ENCODE results near the gene BPIFB1.

BPIFB1 gene

DNA sequence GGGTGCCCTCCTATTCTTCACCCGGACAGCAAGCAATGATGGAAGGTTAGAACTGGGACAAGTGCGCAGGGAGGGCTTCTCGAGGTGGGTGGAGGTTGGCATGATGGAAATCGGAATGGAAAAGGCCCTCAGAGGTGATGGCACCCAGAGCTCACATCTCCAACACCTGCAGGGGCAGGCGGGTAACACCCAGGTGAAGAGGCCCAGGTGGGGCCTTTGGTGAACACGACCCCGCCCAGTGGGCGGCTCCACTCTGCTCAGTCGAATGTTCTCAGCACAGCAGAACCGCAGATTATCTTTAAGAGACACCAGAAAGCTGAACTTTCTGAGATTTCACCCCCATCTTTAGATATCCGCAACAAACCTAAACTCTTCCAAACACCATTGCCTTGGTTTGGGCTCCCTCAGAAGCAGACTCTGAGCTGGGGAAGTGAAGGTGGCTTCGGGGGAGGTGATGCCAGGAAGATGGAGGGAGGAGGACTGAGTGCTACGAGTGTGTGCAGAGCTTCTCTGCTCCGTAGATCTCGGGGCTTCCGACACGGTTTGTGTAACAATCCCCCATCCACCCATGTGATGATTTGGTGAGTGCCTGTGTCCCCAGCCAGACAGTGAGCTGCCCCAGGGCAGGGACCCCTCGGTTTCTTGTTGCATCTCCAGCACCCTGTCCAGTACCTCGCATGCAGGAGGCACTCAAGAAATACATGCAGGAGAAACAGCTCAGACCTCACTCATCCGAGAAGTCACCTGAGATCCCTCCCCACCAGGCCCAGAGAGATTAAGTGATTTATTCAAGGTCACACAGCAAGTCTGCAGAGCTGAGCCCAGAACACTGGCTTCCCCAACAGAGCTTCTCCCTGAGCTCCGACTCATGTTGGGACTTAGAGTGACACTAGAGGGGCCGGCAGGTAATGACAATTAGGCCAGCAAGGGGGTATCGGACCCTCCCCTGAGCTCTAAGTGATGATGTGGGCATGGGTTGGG is 45.4 kb downstream of the BPIFB1 start:
- no peak for DNase-seq (ENCODE audit: low read depth)

DNA sequence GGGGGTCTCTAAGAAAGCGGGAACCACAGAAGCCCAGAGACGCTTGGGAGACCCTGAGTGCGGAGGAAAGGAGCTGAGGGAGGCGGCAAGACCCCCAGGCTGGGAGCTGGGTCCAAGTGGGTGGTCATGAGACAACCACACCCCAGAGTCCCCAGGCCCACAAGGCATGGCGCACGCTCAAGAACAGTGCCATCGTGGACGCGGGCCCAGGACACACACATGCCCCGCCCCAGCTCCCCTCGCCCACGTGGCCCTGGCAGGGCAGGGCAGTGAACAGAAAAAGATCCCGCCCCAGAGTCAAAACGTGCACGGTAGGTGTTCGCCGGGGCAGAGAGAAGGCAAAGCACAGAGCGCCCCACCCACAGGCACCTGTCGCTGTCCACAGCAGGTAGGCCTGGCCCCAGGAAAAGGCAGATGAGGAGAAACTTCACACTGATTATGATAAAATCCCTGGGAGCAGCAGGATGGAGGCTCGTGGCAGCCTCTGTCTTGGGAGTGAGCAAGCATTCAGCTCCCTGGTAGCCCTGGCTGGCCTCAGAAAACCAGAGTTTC is 50.0 kb downstream of the BPIFB1 start:
- DNase-seq (ENCODE audit: low read depth) = no peak

DNA sequence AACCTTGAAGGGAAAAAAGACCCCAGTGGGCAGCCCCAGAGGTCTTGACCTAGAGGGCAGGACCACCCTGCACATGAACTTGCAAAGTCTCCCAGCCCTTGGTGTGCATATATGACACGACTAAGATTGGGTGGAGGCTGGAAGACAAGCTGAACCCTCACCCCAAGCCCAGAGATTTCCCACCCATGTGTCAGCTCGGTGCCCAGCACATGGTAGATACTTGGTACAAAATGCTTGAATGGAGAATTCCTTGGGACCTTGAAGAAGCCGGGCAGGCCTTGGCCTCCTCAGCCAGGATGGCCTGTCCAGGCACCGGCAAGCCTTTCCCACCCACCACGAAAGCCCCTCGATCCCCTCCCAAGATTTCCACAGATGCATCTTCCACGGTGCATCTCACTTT is 50.6 kb downstream of the BPIFB1 start:
- no peak for DNase-seq (ENCODE audit: low read depth)

DNA sequence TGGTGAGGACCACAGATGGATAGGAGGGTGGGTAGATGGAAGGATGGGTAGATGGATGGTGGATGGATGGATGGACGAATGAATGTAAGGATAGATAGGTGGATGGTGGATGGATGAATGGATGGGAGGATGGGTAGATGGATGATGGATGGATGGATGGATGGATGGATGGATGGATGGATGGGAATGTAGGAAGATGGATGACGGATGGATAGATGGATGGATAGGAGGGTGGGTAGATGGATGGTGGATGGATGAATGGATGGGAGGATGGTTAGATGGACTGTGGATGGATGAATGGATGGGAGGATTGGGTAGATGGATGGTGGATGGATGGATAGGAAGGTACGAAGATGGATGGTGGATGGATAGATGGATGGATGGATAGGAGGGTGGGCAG is 51.1 kb downstream of the BPIFB1 start:
- no peak for DNase-seq (ENCODE audit: low read depth)

DNA sequence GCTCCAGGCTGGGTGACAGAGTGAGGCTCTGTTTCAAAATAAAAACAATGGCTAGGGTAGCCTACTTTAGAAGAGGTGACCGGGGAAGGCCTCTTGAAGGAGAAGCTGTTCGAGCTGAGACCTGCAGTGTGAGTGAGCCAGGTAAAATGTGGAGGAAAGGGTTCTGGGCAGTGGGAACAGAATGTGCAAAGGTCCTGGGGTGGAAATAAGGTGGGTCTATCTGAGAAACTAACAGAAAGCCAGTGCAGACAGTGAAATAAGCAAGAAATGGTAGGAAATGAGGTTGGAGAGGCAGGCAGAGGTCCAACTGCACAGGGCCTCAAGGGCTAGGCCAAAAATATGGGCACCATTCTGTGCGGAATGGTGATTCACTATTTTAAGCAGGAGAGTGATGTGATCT is 53.4 kb downstream of the BPIFB1 start:
- no peak for DNase-seq (ENCODE audit: low read depth)

DNA sequence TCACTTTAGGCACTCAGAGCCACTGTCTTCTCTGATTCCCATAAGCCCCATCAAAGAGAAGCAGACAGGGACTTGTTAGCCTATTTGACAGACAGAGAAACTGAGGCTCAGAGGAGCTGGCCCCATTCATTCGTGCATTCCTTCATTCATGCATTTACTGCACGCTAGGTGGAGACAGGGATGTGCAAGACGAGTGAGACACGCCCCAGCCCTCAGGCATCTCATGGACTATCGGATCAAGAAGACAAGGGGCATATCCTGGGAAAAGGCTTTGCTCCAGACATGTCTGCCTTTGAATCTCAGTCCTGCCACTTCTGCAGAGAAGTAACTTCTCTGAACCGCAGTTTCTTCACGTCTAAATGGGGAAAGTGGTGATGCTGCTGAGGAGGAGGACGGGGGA is 54.1 kb downstream of the BPIFB1 start:
- DNase-seq (ENCODE audit: low read depth) = peak; percentile 5

DNA sequence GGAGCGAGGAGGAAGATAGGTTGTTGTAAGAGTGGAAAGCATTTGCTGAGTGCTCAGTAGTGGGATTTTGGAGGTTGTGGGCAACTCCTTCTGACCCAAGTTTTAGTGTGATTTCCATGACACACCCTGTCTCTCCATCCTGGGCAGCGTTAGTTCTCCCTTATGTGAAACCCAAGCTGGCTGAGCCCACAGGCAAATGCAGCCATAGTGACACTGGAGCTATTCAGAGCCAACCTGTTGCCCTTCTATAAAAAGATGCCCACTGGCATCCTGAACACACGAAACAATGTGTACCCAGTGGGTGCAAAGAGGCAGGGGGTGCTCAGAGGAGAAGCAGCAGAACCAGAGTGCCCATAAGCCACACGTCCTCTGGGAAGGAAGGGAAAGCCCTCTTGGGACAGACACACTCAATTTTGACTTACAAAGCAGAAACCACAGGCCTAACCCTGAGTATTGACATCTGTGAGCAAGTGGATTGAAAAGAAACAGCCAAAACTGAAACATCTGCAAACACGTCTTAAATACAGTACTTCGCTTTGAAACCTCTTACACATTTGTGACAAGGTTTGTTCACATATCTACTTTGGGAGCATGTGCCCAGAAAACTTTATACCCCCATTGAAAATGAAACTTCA is 54.6 kb downstream of the BPIFB1 start:
- no peak for DNase-seq (ENCODE audit: low read depth)

DNA sequence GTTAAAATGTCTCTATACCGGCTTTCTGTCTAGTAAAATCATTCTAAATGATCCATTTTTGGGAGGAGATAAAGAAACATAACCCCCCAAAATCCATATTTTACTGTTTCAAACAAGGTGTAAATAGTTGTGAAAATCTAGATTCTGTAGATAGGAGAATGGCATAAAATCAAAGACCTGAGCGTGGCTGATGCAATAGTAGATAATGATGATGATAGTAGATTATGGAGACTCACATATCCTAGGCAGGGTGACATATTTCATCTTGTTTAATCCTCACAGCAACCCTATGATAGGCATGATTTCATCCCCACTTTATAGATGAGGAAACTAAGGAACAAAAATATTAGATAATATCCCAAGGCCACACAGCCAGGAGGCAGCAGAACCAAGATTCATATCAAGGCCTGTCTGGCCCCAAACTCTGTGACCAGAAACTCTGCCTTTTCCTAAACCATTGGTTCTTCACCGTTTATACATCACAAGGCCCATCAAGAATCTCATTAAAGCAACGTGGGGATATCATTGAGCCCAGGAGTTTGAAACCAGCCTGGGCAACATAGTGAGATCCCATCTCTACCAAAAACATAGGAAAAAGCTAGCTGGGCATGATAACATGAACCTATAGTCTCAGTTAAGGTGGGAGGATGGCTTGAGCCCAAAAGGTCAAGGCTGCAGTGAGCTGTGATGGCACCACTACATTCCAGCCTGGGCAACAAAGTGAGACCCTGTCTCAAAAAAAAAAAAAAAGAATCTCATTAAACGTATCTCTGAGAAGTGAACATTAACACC is 55.6 kb downstream of the BPIFB1 start:
- DNase-seq (ENCODE audit: low read depth) = no peak

DNA sequence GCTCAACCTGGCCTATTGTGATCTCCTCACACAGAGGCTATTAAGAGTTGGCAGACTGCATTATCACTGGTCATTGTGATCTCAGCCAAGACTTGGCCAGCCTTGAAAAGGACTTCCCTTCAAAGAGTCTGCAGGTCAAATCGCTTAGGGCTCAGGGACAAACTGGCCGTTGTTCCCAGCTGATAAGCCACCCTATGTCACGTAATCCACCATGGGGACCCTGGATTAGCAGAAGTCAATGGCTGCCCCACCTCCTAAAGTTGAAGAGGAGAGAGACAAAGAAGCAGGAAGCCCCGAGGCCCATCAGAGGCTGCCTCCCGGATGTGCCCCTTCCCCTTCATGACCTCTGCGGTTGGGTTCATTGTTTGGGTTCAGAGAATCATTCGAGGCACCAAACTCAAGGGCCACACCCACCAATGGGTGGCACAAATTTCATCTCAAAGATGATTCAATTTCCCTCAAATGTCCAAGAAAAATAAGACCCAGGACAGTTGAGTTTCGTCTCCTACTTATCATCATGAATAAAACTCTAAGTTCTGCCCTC is 56.6 kb downstream of the BPIFB1 start:
- no peak for DNase-seq (ENCODE audit: low read depth)

DNA sequence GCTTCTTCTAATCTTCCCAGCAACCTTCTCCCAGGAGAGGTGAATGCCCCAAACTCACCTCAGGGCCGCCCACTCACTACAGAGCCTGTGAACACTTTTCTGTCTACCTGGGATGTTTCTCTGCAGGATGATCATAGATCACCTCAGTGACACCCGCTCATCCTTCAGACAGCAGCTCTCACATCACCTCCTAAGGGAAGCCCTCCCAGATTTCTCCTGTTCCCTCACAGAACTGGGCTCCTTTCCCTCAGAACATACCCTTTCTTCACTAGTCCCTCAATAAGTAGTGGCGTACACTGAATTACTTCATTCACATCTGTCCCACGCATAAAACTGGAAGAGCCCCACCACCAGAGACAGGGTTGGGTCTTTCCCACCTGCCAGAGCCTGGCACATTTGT is 60.5 kb downstream of the BPIFB1 start:
- no peak for DNase-seq (ENCODE audit: low read depth)

DNA sequence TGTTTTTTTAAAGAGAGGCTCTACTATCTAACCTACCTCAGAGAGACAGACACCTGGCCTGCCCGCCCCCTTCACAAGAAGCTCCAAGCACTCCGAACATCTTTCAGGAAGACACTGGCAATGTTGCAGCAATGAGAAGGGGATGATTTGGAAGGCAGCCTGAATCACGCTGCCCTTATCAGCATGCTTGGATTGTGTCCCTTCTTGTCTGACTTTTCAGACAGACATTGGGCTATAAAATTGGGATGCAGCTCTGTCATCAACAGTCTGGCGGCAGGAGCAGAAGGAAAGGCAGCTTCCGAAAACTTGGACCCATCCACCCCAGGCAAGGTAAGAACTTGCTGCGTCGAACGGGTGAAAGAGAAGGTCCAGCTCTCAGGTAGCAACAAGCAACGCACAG is 62.3 kb downstream of the BPIFB1 start:
- DNase-seq (ENCODE audit: low read depth) = no peak

DNA sequence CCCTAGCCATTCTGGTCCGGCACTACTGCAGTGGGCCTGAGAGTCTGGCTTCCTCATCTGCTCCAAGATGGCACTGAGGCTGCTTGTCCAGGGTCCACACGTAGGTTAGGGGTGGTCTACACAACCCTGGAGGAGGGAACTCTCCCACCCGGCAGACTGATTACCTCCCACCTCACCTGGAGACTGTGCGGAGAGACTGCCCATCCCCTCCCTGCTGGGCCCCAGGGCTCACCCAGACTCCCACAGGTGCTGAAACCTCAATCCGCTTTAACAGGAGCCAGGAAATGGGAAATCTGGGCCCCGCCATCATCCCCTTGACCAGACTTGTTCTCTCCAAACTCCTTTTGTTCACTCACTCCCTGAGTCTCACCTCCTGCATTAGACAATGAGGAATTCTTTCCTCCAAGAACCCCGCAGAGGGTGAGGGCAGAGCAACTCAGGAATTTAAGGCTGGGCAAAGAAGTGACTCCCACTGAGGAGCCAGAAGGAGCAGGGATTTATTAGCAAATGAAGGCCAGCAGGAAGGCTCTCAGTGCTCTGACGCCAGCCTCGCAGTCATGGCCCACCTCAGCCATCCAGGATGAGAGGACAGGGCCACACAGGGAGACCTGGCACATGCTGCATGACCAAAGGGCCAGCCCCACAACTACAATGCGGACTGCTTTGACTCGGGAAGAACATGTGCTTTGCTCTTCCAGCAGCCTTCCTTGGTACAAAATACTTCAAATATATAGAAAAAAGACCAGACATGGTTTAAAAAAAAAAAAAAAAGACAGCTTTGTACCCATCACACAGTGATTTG is 65.3 kb downstream of the BPIFB1 start:
- no peak for DNase-seq (ENCODE audit: low read depth)

DNA sequence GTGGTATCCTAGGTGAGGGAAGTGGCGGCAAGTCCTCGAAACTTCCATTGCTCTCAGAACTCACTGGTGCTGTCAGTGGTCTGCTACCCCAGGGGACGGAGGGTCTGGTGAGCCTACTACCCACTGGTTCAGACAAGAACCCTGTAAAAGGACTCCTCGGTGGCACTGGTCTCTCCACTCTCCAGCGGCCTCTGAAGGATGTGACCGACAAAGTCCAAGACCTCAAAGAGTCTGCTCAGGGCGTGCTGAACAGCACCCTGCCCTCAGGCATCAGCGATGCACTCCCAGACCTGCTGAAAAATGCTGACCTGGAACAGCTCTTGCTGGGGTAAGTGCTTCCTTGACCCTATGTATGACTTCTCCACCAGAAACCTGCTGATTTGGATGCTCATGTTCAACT is 66.5 kb downstream of the BPIFB1 start:
- DNase-seq (ENCODE audit: low read depth) = no peak

DNA sequence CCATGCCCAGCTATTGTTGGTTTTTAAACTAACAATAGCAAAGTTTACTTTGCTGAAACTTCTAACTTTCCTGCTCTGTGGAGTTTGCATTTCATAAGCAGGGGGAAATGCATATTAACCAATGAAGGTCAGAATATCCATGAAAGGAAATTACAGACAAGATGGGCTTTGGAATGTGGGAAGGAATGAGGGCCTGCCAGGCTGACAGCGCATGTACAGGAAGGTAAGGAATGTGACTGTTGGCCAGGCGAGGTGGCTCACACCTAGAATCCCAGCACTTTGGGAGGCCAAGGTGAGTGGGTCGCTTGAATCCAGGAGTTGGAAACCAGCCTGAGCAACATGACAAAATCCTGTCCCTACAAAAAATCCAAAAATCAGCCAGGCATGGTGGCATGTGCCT is 68.7 kb downstream of the BPIFB1 start:
- DNase-seq (ENCODE audit: low read depth) = no peak

DNA sequence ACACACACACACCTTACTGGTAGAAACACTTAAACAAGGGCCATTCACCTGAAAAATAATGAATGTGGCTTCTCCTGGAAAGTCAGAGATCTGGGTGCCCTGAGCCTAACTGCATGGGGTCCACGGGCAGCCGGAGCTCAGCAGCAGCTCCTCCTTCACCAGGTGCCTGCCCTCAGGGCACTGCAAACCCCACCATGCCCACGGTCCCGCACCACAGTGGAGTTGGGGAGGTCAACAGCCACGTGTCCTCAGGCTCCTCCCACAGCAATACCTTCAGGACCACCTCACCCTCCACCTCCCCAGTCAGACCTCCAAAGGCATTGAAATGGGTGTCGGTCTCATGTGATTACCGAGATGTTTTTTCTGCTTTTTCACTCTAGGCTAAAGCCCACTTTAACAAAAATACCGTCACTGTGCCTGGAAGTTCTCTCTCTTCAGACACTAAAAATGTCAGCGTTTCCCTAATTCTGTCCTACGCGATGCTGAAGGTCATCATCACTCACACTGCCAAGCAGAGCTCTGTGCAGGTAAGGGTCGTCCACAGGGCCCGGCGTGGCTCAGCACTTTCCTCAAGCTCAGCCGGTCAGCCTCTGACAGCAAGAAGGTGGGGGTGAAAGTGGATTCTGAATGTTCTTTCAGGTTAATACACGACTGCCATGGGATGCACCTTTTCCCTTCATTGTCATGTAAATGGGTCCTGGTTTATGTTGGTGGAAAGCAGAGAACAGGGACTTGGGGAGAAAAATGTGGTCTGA is 69.4 kb downstream of the BPIFB1 start:
- DNase-seq (ENCODE audit: low read depth) = no peak

DNA sequence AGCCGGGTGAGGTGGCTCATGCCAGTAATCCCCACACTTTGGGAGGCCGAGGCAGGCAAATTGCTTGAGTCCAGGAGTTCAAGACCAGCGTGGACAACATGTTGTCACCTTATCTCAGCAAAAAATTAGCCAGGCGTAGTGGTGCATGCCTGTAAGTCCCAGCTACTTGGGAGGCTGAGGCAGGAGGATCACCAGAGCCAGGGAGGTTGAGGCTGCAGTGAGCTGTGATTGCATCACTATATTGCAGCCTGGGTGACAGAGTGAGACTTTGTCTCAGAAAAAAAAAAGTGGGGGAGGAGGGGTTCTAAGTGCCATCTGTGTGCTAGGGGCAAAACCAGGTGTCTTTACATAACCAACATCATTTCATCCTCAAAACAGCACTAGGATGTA is 70.0 kb downstream of the BPIFB1 start:
- DNase-seq (ENCODE audit: low read depth) = no peak

Measured in iris pigment epithelial cell (primary cell).